Liver (tissue), 3 donors: ENCODE measurements around the gene SNRNP48.

ENCODE experiments used
- ATF3 ChIP-seq: IDR thresholded peaks from 2 replicates; pipeline ENCODE4 v1.6.1; 2016; ENCODE audit warnings: antibody characterized with exemption
- CTCF ChIP-seq: fragments of 150-350 bp; IDR thresholded peaks from 2 replicates; pipeline ENCODE4 v1.5.1; 2017; ENCODE audit warnings: improper control_type of control experiment, low read depth, low read length; ENCODE audit not compliant: missing input control
- EGR1 ChIP-seq, 2 donors: IDR thresholded peaks; 2 replicates each; pipeline ENCODE4 v1.6.1; 2016 to 2018; ENCODE audit warnings: antibody characterized with exemption in 2 of 2, low read depth in 2 of 2
- FOXA2 ChIP-seq: IDR thresholded peaks from 2 replicates; pipeline ENCODE4 v1.6.1; 2016; ENCODE audit warnings: antibody characterized with exemption
- MAX ChIP-seq: IDR thresholded peaks from 2 replicates; pipeline ENCODE4 v1.6.1; 2016; ENCODE audit warnings: antibody characterized with exemption
- NR2F2 ChIP-seq: IDR thresholded peaks from 2 replicates; pipeline ENCODE4 v1.6.1; 2016; ENCODE audit warnings: antibody characterized with exemption
- REST ChIP-seq: IDR thresholded peaks from 2 replicates; pipeline ENCODE4 v1.6.1; 2016; ENCODE audit warnings: antibody characterized with exemption, mild to moderate bottlenecking
- RXRA ChIP-seq, 2 donors: IDR thresholded peaks; 2 replicates each; pipeline ENCODE4 v1.6.1; 2017 to 2018; ENCODE audit warnings: antibody characterized with exemption in 2 of 2, mild to moderate bottlenecking in 1 of 2
- TAF1 ChIP-seq: conservative IDR thresholded peaks from 2 replicates; pipeline ENCODE4 v1.6.1; 2016; ENCODE audit warnings: antibody characterized with exemption, mild to moderate bottlenecking
- YY1 ChIP-seq: IDR thresholded peaks from 2 replicates; pipeline ENCODE4 v1.6.1; 2016; ENCODE audit warnings: antibody characterized with exemption, mild to moderate bottlenecking
- ZBTB33 ChIP-seq: IDR thresholded peaks from 2 replicates; pipeline ENCODE4 v1.6.1; 2016; ENCODE audit warnings: antibody characterized with exemption
- donor health status: healthy.
- donor health status: healthy.

GRCh38 chr6:7558781-7559180, 31.2 kb upstream of the SNRNP48 start:
- TF ChIP-seq CTCF (no peak), ZBTB33 (no peak), RXRA (IDR thresholded peaks at IDR 0.05) (no peak), REST (no peak), TAF1 (no peak), ATF3 (no peak), MAX (no peak), YY1 (no peak), EGR1 (IDR thresholded peaks at IDR 0.05; ENCODE audit: low read depth in 2 of 2) (no peak), NR2F2 (no peak), FOXA2 (no peak)
